ENCODE measurements around the gene RASSF4.

RASSF4 gene

DNA sequence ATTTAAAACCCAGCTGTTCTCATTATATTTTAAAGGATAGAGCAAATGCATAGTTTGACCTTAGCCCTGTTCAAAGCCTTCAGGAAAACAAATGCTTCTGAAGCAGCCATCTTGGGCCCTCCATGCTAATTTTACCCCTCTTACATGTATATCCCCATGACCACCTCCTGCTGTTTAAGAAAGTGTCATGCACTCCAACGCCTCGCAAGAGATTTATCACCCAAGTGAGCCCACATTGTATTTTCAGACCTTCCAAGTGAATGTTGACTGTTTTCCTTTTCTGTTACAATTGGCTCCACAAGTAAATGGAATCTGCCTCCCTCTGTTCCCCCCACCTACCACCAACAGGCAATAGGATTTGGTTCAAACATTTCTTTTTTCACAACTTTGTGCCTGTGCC lies 43.2 kb upstream of the RASSF4 start:
- H3K4me1 ChIP-seq: peaks cover 36 to 49% (median 41%) of the 10 kb centered on the region in 10 experiments
- no peak overlapping the region for H3K4me2 ChIP-seq
- no peak overlapping the region for H3K9ac ChIP-seq
- no peak overlapping the region for H3K4me3 ChIP-seq
- TF ChIP-seq Cebpa-rat (IDR thresholded peaks at IDR 0.05): no peak
- H3K27ac ChIP-seq: no peak overlapping the region
- H3K9me3 ChIP-seq (replicated peaks in 1 of 11): peaks cover 14 to 26% (median 18%) of the 10 kb centered on the region in 11 experiments
- H3K36me3 ChIP-seq: peaks cover 0 to 8% (median 0%) of the 10 kb centered on the region in 11 experiments; a peak in 1 of 22 replicates
- H4K20me1 ChIP-seq: no peaks in the 10 kb centered on the region
- H3K27me3 ChIP-seq: no peaks in the 10 kb centered on the region

DNA sequence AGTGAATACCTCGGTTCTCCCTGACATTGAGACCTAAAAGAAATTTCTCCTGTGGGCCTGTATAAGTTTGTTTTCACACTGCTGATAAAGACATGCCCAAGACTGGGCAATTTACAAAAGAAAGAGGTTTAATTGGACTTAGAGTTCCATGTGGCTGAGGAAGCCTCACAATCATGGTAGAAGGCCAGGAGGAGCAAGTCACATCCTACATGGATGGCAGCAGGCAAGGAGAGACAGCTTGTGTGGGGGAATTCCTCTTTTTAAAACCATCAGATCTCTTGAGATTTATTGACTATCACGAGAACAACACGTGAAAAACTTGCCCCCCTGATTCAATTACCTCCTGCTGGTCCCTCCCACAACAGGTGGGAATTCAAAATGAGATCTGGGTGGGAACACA lies 41.8 kb upstream of the RASSF4 start:
- no peaks in the 10 kb centered on the region for H4K20me1 ChIP-seq
- no peak overlapping the region for H3K4me2 ChIP-seq
- H3K36me3 ChIP-seq: peaks cover 0 to 8% (median 0%) of the 10 kb centered on the region in 11 experiments; a peak in 1 of 22 replicates
- H3K4me1 ChIP-seq: peaks cover 22 to 34% (median 27%) of the 10 kb centered on the region in 10 experiments
- H3K27me3 ChIP-seq: no peaks in the 10 kb centered on the region
- H3K4me3 ChIP-seq: no peak overlapping the region
- H3K9ac ChIP-seq: no peak overlapping the region
- H3K27ac ChIP-seq: no peak overlapping the region
- TF ChIP-seq Cebpa-rat (IDR thresholded peaks at IDR 0.05): no peak
- peaks cover 14 to 26% (median 18%) of the 10 kb centered on the region in 11 experiments for H3K9me3 ChIP-seq (replicated peaks in 1 of 11)

- Histone ChIP-seq H3K36me3 (peaks cover 0 to 8% (median 0%) of the 10 kb centered on the region in 11 experiments; a peak in 1 of 22 replicates), H3K4me3 (no peak overlapping the region), H3K9me3 (replicated peaks in 1 of 11) (peaks cover 14 to 26% (median 18%) of the 10 kb centered on the region in 11 experiments), H4K20me1 (no peaks in the 10 kb centered on the region), H3K27ac (no peak overlapping the region), H3K27me3 (no peaks in the 10 kb centered on the region), H3K4me1 (peaks cover 3 to 21% (median 9%) of the 10 kb centered on the region in 10 experiments), H3K4me2 (no peak overlapping the region), H3K9ac (no peak overlapping the region)
- TF ChIP-seq Cebpa-rat (IDR thresholded peaks at IDR 0.05): no peak
Measured at GRCh38 chr10:44920252-44920651, 39.4 kb upstream of the RASSF4 start.

- Histone ChIP-seq H3K4me2 (no peak overlapping the region), H4K20me1 (no peaks in the 10 kb centered on the region), H3K27ac (no peak overlapping the region), H3K27me3 (no peaks in the 10 kb centered on the region), H3K4me1 (peaks cover 10 to 24% (median 15%) of the 10 kb centered on the region in 10 experiments), H3K9ac (no peak overlapping the region), H3K9me3 (replicated peaks in 1 of 11) (peaks cover 14 to 26% (median 18%) of the 10 kb centered on the region in 11 experiments), H3K4me3 (no peak overlapping the region), H3K36me3 (peaks cover 0 to 8% (median 0%) of the 10 kb centered on the region in 11 experiments; a peak in 1 of 22 replicates)
- TF ChIP-seq Cebpa-rat (IDR thresholded peaks at IDR 0.05): no peak
Measured at GRCh38 chr10:44921061-44921460, 38.5 kb upstream of the RASSF4 start.

- no peak for TF ChIP-seq Cebpa-rat (IDR thresholded peaks at IDR 0.05)
- Histone ChIP-seq H3K4me1 (peaks cover 12 to 28% (median 19%) of the 10 kb centered on the region in 10 experiments), H3K4me3 (no peak overlapping the region), H3K36me3 (peaks cover 0 to 8% (median 0%) of the 10 kb centered on the region in 11 experiments; a peak in 1 of 22 replicates), H3K9me3 (replicated peaks in 1 of 11) (peaks cover 14 to 25% (median 18%) of the 10 kb centered on the region in 11 experiments), H3K9ac (no peak overlapping the region), H3K27me3 (no peaks in the 10 kb centered on the region), H3K27ac (no peak overlapping the region), H3K4me2 (no peak overlapping the region), H4K20me1 (no peaks in the 10 kb centered on the region)
Measured at GRCh38 chr10:44921506-44921905, 38.1 kb upstream of the RASSF4 start.

DNA sequence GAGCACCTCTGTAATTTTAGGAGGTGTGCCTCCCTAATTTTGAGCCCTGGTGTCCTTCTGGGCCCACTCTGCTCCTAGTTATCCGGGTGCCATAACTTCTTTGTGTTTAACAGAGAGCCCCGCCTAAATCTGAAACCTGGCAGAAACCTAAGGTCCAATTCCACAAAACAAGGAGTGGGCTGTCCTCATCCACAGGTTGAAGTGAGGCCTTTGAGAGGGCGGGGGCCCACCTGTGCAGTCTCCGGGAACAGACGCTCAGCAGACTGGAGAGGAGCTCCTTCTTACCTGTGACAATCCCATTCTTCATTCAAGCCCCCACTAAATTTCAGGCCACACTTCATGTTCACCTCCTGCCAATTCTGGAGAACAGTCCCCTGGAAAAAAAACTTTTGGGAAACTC lies 37.6 kb upstream of the RASSF4 start:
- H3K27me3 ChIP-seq: no peaks in the 10 kb centered on the region
- H3K36me3 ChIP-seq: peaks cover 0 to 8% (median 0%) of the 10 kb centered on the region in 11 experiments; a peak in 1 of 22 replicates
- H3K4me3 ChIP-seq: no peak overlapping the region
- no peaks in the 10 kb centered on the region for H4K20me1 ChIP-seq
- peaks cover 17 to 32% (median 24%) of the 10 kb centered on the region in 10 experiments for H3K4me1 ChIP-seq
- H3K27ac ChIP-seq: no peak overlapping the region
- no peak overlapping the region for H3K9ac ChIP-seq
- H3K4me2 ChIP-seq: no peak overlapping the region
- TF ChIP-seq Cebpa-rat (IDR thresholded peaks at IDR 0.05): no peak
- peaks cover 13 to 20% (median 13%) of the 10 kb centered on the region in 11 experiments for H3K9me3 ChIP-seq (replicated peaks in 1 of 11)

GRCh38 chr10:44922796-44923545 lies 36.6 kb upstream of the RASSF4 start:
- peaks cover 24 to 36% (median 31%) of the 10 kb centered on the region in 10 experiments for H3K4me1 ChIP-seq
- H3K27me3 ChIP-seq: no peaks in the 10 kb centered on the region
- H3K4me3 ChIP-seq: no peak overlapping the region
- H3K9me3 ChIP-seq (replicated peaks in 1 of 11): peaks cover 3 to 10% (median 4%) of the 10 kb centered on the region in 11 experiments
- H3K36me3 ChIP-seq: peaks cover 0 to 3% (median 0%) of the 10 kb centered on the region in 11 experiments; a peak in 1 of 22 replicates
- no peak overlapping the region for H3K9ac ChIP-seq
- no peak overlapping the region; a peak in 1 of 22 replicates for H3K4me2 ChIP-seq
- H4K20me1 ChIP-seq: no peaks in the 10 kb centered on the region
- H3K27ac ChIP-seq: no peak overlapping the region
- TF ChIP-seq Cebpa-rat (IDR thresholded peaks at IDR 0.05): no peak

DNA sequence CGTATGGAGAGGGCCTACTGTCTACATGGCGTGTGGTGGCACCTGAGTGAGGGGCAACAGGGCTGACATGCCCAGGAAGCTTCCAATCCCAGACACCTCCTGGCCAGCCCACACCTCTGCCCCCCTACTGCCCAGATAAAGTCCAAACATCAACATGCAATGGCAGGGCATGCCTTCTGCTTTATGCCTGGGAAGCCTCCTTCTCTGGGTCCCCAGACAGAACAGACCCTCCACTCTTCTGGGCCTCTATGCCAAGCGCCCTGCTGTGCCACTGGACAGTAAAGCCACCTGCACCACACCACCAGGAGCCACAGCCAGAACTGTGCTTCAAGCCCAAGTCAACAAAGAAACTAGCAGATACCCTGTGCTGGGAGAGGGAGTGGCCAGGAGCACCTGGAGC lies 36.0 kb upstream of the RASSF4 start:
- H3K4me3 ChIP-seq: no peak overlapping the region
- H3K9me3 ChIP-seq (replicated peaks in 1 of 11): peaks cover 0 to 4% (median 0%) of the 10 kb centered on the region in 11 experiments; a peak in 3 of 22 replicates
- H3K27ac ChIP-seq: no peak overlapping the region
- H3K4me2 ChIP-seq: peak overlapping the region in 1 of 11 experiments; percentile 42; a peak in 1 of 22 replicates
- no peak overlapping the region for H3K9ac ChIP-seq
- H3K27me3 ChIP-seq: no peaks in the 10 kb centered on the region
- H3K36me3 ChIP-seq: no peaks in the 10 kb centered on the region
- H3K4me1 ChIP-seq: peaks cover 24 to 36% (median 31%) of the 10 kb centered on the region in 10 experiments
- no peaks in the 10 kb centered on the region for H4K20me1 ChIP-seq
- no peak for TF ChIP-seq Cebpa-rat (IDR thresholded peaks at IDR 0.05)

GRCh38 chr10:44924261-44925040 lies 35.2 kb upstream of the RASSF4 start:
- Histone ChIP-seq H3K27ac (no peak overlapping the region), H3K27me3 (no peaks in the 10 kb centered on the region), H3K9me3 (replicated peaks in 1 of 11) (peaks cover 0 to 3% (median 0%) of the 10 kb centered on the region in 11 experiments; a peak in 1 of 22 replicates), H3K4me2 (peak overlapping the region in 6 of 11 experiments; percentile 0 to 42 (median 15); a peak in 8 of 22 replicates), H3K4me3 (no peak overlapping the region), H4K20me1 (no peaks in the 10 kb centered on the region), H3K9ac (no peak overlapping the region), H3K4me1 (peaks cover 24 to 36% (median 28%) of the 10 kb centered on the region in 10 experiments), H3K36me3 (no peaks in the 10 kb centered on the region)
- TF ChIP-seq Cebpa-rat (IDR thresholded peaks at IDR 0.05): no peak

All from BLaER1 treated with 17β-estradiol and CSF1 and Interleukin-3, amounts not matched to agents 10 nM and 100 nM (cell line).